ENCODE measurements around the gene POLRMT. TPM values are rescaled to one million over a fixed set of nuclear protein-coding genes. Genes with fewer than 3 reads are reported as not detected.

POLRMT gene
- total RNA-seq, 4 donors from 2014 or later, result 28.2 to 73.5 (median 51.5) TPM

DNA sequence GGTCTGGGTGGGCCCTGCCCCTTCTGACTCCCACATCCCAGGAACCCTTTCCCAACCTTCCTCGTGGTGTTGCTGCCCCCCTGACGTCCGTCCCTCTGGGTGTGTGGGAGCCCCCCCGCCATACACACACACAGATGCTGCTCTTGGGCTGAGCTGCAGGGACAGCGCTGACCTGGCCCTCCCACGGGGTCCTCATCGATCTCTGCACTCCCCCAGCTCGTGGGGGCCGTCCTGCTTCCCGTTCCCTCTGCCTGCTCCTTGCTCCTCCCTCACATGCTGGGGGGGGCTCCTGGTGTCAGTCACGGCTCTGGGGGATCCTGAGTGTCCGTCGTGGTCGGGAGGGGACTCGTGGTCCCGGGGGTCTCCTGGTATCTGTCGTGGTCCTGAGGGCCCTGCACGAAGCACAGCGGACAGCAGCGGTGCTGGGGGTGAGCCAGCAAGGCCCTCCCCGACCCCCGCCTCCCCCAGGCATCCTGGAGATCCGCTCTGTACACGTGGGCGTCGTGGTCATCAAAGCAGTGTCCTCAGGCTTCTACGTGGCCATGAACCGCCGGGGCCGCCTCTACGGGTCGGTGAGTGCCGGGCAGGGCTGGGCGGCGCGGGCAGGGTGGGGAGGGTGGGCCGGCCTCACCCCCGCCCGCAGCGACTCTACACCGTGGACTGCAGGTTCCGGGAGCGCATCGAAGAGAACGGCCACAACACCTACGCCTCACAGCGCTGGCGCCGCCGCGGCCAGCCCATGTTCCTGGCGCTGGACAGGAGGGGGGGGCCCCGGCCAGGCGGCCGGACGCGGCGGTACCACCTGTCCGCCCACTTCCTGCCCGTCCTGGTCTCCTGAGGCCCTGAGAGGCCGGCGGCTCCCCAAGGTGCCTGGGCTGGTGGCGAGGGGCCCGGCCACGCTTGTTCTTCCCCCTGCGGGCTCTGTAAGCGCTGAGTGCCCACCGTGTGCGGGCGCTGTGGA, 9.7 kb upstream of the POLRMT start:
- peaks cover 0 to 49% (median 16%) of the 10 kb centered on the region in 3 donors for H3K36me3 ChIP-seq
- no peak overlapping the region for H3K27ac ChIP-seq
- no peak overlapping the region for H3K4me3 ChIP-seq
- H3K27me3 ChIP-seq, result no peaks in the 10 kb centered on the region
- H3K4me1 ChIP-seq, result peaks cover 0 to 16% (median 10%) of the 10 kb centered on the region in 4 donors
- DNase-seq (ENCODE audit: low spot score in 2 of 2), result no peak
- TF ChIP-seq EP300 (IDR thresholded peaks at IDR 0.05), result no peak
- TF ChIP-seq, protein P1, sequence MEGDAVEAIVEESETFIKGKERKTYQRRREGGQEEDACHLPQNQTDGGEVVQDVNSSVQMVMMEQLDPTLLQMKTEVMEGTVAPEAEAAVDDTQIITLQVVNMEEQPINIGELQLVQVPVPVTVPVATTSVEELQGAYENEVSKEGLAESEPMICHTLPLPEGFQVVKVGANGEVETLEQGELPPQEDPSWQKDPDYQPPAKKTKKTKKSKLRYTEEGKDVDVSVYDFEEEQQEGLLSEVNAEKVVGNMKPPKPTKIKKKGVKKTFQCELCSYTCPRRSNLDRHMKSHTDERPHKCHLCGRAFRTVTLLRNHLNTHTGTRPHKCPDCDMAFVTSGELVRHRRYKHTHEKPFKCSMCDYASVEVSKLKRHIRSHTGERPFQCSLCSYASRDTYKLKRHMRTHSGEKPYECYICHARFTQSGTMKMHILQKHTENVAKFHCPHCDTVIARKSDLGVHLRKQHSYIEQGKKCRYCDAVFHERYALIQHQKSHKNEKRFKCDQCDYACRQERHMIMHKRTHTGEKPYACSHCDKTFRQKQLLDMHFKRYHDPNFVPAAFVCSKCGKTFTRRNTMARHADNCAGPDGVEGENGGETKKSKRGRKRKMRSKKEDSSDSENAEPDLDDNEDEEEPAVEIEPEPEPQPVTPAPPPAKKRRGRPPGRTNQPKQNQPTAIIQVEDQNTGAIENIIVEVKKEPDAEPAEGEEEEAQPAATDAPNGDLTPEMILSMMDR (IDR thresholded peaks at IDR 0.05), result no peak
- TF ChIP-seq POLR2A (IDR thresholded peaks at IDR 0.05), result no peak
- 71 to 78% methylated on average over 30 to 52 of the region's 70 CpGs for WGBS, 2 donors
- no peaks in the 10 kb centered on the region for H3K9me3 ChIP-seq

DNA sequence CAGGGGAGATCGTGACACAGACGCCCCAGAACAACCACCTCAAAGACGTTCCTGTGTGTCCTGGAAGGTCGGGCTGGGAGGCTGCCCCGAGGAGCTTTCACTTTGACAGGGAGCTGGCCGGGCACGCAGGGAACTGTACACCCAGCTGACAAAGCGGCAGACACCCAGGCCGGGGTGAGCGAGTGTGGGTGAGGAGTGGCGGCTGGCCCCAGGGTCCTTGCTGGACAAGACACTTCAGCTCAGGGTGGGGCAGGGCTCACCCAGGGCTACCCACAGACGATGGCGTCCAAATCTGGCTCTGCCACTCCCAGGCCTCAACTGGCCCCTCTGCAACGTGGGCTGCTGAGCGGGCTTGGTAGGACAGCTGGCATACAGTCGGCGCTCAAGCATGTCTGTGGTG, 8.4 kb upstream of the POLRMT start:
- Histone ChIP-seq H3K4me3 (no peak overlapping the region), H3K27me3 (no peaks in the 10 kb centered on the region), H3K4me1 (peaks cover 0 to 16% (median 10%) of the 10 kb centered on the region in 4 donors), H3K27ac (peak overlapping the region in 1 of 4 donors; percentile 37), H3K9me3 (no peaks in the 10 kb centered on the region), H3K36me3 (peaks cover 0 to 36% (median 3%) of the 10 kb centered on the region in 3 donors)
- no peak for DNase-seq (ENCODE audit: low spot score in 2 of 2)
- no peak for TF ChIP-seq POLR2A (IDR thresholded peaks at IDR 0.05)
- TF ChIP-seq, protein P1 (IDR thresholded peaks at IDR 0.05), result no peak
- no peak for TF ChIP-seq EP300 (IDR thresholded peaks at IDR 0.05)
- WGBS, 2 donors, result 74 to 80% methylated on average over 15 to 17 of the region's 17 CpGs

DNA sequence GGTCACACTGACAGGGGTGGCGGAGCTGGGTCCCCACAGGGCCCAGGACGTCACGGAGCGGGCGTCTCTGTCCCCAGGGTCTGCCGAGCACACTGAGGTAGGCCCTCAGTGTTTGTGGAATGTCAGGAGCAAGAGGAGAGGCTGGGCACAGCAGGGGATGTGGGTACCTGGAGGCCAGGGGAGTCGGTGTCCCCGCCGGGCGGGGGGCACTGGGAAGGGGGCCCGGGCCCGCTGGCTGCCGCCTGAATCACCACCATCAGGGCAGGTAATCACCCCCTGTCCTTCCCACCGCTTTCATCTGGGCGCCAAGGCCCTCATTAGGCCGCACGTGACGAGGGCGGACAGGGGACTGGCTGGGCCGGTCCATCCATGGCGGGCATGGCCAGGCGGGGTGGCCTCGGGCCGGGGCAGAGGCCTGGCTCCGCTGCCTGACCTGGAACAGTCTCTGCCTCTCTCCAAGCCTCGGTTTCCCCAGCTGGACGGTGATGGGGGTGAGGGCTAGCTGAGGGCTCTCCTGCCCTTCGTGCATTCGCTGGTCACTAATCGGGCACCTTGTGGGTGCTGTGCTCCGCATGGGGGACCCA, 7.4 kb upstream of the POLRMT start:
- Histone ChIP-seq H3K4me3 (peak overlapping the region in 1 of 4 donors; percentile 61), H3K9me3 (no peaks in the 10 kb centered on the region), H3K4me1 (peaks cover 0 to 16% (median 10%) of the 10 kb centered on the region in 4 donors), H3K27ac (peak overlapping the region in 3 of 4 donors; percentile 61 to 88 (median 75)), H3K27me3 (no peaks in the 10 kb centered on the region), H3K36me3 (peaks cover 0 to 26% (median 0%) of the 10 kb centered on the region in 3 donors)
- DNase-seq (ENCODE audit: low spot score in 2 of 2), result no peak
- WGBS, 2 donors, result 89 to 90% methylated on average over 15 to 27 of the region's 31 CpGs
- TF ChIP-seq EP300 (IDR thresholded peaks at IDR 0.05), result no peak
- TF ChIP-seq, protein P1 (IDR thresholded peaks at IDR 0.05), result no peak
- TF ChIP-seq POLR2A (IDR thresholded peaks at IDR 0.05), result no peak

DNA sequence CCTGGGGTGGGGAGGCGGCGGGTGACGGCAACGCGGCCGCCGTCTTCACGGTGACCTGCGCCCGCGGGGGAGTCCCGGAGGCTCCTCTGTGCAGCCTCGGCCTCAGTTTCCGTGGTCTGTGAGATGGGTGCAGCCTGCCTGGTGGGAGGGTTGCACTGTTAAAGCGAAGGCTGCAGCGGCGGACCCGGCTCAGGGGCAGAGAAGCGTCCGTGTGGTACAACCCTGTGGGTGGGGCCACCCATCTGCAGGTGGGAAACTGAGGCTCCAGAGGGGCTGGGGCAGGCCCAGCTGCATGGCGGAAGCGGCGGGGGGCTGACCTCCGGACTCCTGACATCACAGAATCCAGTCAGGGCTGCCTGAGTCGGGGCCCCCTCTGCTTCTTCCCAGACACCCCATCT, 6.8 kb upstream of the POLRMT start:
- DNase-seq (ENCODE audit: low spot score in 2 of 2), result no peak

More for the DNA sequence above, 6.8 kb upstream of the POLRMT start:
- TF ChIP-seq, protein P1 (IDR thresholded peaks at IDR 0.05), result no peak
- no peak for TF ChIP-seq EP300 (IDR thresholded peaks at IDR 0.05)
- TF ChIP-seq POLR2A (IDR thresholded peaks at IDR 0.05), result no peak
- Histone ChIP-seq H3K4me1 (peaks cover 0 to 16% (median 10%) of the 10 kb centered on the region in 4 donors), H3K27me3 (no peaks in the 10 kb centered on the region), H3K27ac (peak overlapping the region; percentile 61 to 88 (median 68)), H3K9me3 (no peaks in the 10 kb centered on the region), H3K4me3 (peak overlapping the region; percentile 15 to 61 (median 46)), H3K36me3 (peaks cover 0 to 20% (median 0%) of the 10 kb centered on the region in 3 donors)
- 42 to 59% methylated on average over 9 to 16 of the region's 25 CpGs for WGBS, 2 donors
